GDM1 (cell line): ENCODE data around the gene SLC66A1.

Source experiments
- DNase-seq: peaks from one replicate; lab custom pipeline; 2025; lab: John Stamatoyannopoulos, UW

Gene SLC66A1

GRCh38 chr1:19342894-19343616 lies 30.9 kb downstream of the SLC66A1 start:
- DNase-seq = no peak

- DNase-seq = no peak
These were observed 31.7 kb downstream of the SLC66A1 start for GRCh38 chr1:19343617-19344350.

GRCh38 chr1:19344372-19344810 lies 32.3 kb downstream of the SLC66A1 start:
- no peak for DNase-seq

- DNase-seq = no peak
These were observed 32.7 kb downstream of the SLC66A1 start for GRCh38 chr1:19344831-19345230.

GRCh38 chr1:19345391-19345790 lies 33.3 kb downstream of the SLC66A1 start:
- DNase-seq = no peak

GRCh38 chr1:19346026-19346425 lies 33.9 kb downstream of the SLC66A1 start:
- DNase-seq = no peak

GRCh38 chr1:19347533-19348172 lies 35.5 kb downstream of the SLC66A1 start:
- DNase-seq = no peak

- no peak for DNase-seq
These were observed 36.5 kb downstream of the SLC66A1 start for GRCh38 chr1:19348441-19349198.

GRCh38 chr1:19349999-19350398 lies 37.9 kb downstream of the SLC66A1 start:
- no peak for DNase-seq

- DNase-seq = no peak
These were observed 38.4 kb downstream of the SLC66A1 start for GRCh38 chr1:19350566-19350965.

- no peak for DNase-seq
These were observed 39.7 kb downstream of the SLC66A1 start for GRCh38 chr1:19351873-19352272.

- no peak for DNase-seq
These were observed 40.7 kb downstream of the SLC66A1 start for GRCh38 chr1:19352839-19353238.

- no peak for DNase-seq
These were observed 41.5 kb downstream of the SLC66A1 start for GRCh38 chr1:19353596-19353995.

- no peak for DNase-seq
These were observed 42.4 kb downstream of the SLC66A1 start for GRCh38 chr1:19354531-19354981.

- DNase-seq = no peak
These were observed 44.1 kb downstream of the SLC66A1 start for GRCh38 chr1:19356266-19356665.

- DNase-seq = no peak
These were observed 45.3 kb downstream of the SLC66A1 start for GRCh38 chr1:19357299-19357986.

GRCh38 chr1:19358710-19359109 lies 46.6 kb downstream of the SLC66A1 start:
- DNase-seq = no peak

GRCh38 chr1:19359357-19359756 lies 47.2 kb downstream of the SLC66A1 start:
- no peak for DNase-seq

GRCh38 chr1:19360016-19360415 lies 47.9 kb downstream of the SLC66A1 start:
- no peak for DNase-seq

GRCh38 chr1:19360432-19360831 lies 48.3 kb downstream of the SLC66A1 start:
- no peak for DNase-seq

- DNase-seq = no peak
These were observed 48.9 kb downstream of the SLC66A1 start for GRCh38 chr1:19360843-19361610.
